DND-41 (cell line): Measurements from ENCODE around the gene BICC1.

Source experiments
- CTCF ChIP-seq: IDR thresholded peaks from 2 replicates; pipeline ENCODE4 v1.5.1; 2012; ENCODE audit warnings: borderline replicate concordance, low read length, moderate library complexity, mild to moderate bottlenecking; ENCODE audit not compliant: poor library complexity, severe bottlenecking; ENCODE audit errors: extremely low read depth
- EZH2 ChIP-seq: IDR thresholded peaks from 3 replicates; pipeline ENCODE4 v1.6.1; 2012; ENCODE audit warnings: borderline replicate concordance, low read depth, mild to moderate bottlenecking, moderate library complexity, low read length, inconsistent platforms; ENCODE audit not compliant: severe bottlenecking

DNA sequence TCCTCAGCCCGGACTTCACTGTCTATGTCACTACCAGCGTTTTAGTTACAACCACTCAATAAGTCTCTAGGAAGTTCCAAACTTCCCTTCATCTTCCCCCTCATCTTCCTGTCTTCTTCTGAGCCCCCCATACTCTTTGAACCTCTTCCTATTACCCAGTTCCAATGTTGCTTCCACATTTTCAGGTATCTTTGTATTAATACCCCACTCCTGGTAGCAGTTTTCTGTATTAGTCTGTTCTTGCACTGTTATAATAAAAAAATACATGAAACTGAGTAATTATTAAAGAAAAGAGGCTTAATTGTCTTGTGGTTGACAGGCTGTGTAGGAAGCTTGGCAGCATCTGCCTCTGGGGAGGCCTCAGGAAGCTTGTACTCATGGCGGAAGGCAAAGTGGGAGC lies 218.6 kb downstream of the BICC1 start:
- no peak for TF ChIP-seq CTCF
- no peak for TF ChIP-seq EZH2
